HCT116 (cell line): ENCODE data around the gene BICD2. TPM values are rescaled to one million over a fixed set of nuclear protein-coding genes. Genes with fewer than 3 reads are reported as not detected.

ENCODE experiments used
- ATAC-seq: fragments of 200-7000 bp; cut with Tn5 transposase; 2 replicates; pipeline ENCODE4 v1.9.1; 2020; ENCODE audit warnings: mild to moderate bottlenecking, moderate library complexity
- BruUV-seq: library from RNA; stranded (reverse); fragments of 400-500 nt; replicated peaks from 2 replicates; lab custom pipeline; 2021; lab: Mats Ljungman, UMichigan
- CTCF ChIA-PET: fragments of 300-600 bp; sonication (Branson Sonifier 250); formaldehyde crosslinking; loops from one replicate; lab custom pipeline; 2021; ENCODE audit warnings: antibody characterized with exemption; lab: Charles Lee
- POLR2A ChIA-PET: fragments of 300-600, 350-600 bp; sonication (Branson Sonifier 250); formaldehyde crosslinking; loops from one replicate; lab custom pipeline; 2021; ENCODE audit warnings: antibody characterized with exemption; lab: Charles Lee
- RAD21 ChIA-PET, 2 experiments: fragments of 300-600 bp; sonication (Branson Sonifier 250); formaldehyde crosslinking; loops; one replicate each; lab custom pipeline; 2023; ENCODE audit warnings: low total read pairs in 2 of 2; ENCODE audit not compliant: uncharacterized antibody in 2 of 2, unreplicated experiment in 2 of 2, low non-redundant PET in 1 of 2; lab: Charles Lee
- DNase-seq: peaks from one replicate; pipeline ENCODE4 v3.0.0-alpha.2; 2010; ENCODE audit warnings: low read depth, low spot score
- H2AFZ ChIP-seq: fragments of 200-600 bp; shearing (Covaris generic), sonication (generic); 2 replicates; pipeline ENCODE4 v1.6.1; 2017; ENCODE audit warnings: low read depth, mixed run types, mixed read lengths, antibody characterized with exemption, low read length; ENCODE audit not compliant: poor library complexity, severe bottlenecking
- H3K27ac ChIP-seq: 2 replicates; pipeline ENCODE4 v1.5.1; 2012; ENCODE audit warnings: low read depth, low read length
- H3K27me3 ChIP-seq: fragments of 200-600 bp; sonication (generic); 2 replicates; pipeline ENCODE4 v1.6.1; 2016; ENCODE audit warnings: mixed run types, low read length, mixed read lengths; ENCODE audit not compliant: insufficient read depth
- H3K36me3 ChIP-seq, 2 experiments: fragments of 200-500 bp in 1 of 2; fragments of 200-600 bp in 1 of 2; sonication (Bioruptor generic) in 1 of 2; sonication (generic) in 1 of 2; 2 replicates each; pipeline versions ENCODE4 v1.5.1 to v1.6.1; 2014 to 2016; ENCODE audit warnings: low read length in 2 of 2, inconsistent platforms in 1 of 2, mixed read lengths in 1 of 2, mixed run types in 1 of 2; ENCODE audit not compliant: insufficient read depth in 2 of 2, control insufficient read depth in 1 of 2
- H3K4me1 ChIP-seq, 2 experiments: fragments of 200-600 bp in 1 of 2; sonication (generic) in 1 of 2; 2 replicates each; pipeline versions ENCODE4 v1.5.1 to v1.6.1; 2012 to 2017; ENCODE audit warnings: low read length in 2 of 2, inconsistent platforms in 1 of 2, mild to moderate bottlenecking in 1 of 2, mixed read lengths in 1 of 2, mixed run types in 1 of 2, moderate library complexity in 1 of 2; ENCODE audit not compliant: insufficient read depth in 2 of 2, control insufficient read depth in 1 of 2
- H3K4me2 ChIP-seq: fragments of 200-600 bp; sonication (generic); 2 replicates; pipeline ENCODE4 v1.6.1; 2017; ENCODE audit warnings: mixed run types, low read length, mixed read lengths
- H3K4me3 ChIP-seq, 2 experiments: fragments of 200-600 bp in 1 of 2; sonication (generic) in 1 of 2; replicated peaks in 1 of 2; 2 replicates each; pipeline ENCODE4 v1.5.1; 2011 to 2016; ENCODE audit warnings: low read length in 2 of 2, control low read depth in 1 of 2, low read depth in 1 of 2, mild to moderate bottlenecking in 1 of 2, mixed read lengths in 1 of 2, mixed run types in 1 of 2
- H3K79me2 ChIP-seq: fragments of 200-600 bp; sonication (generic); 2 replicates; pipeline ENCODE4 v1.6.1; 2017; ENCODE audit warnings: mild to moderate bottlenecking, mixed run types, low read length, moderate library complexity, mixed read lengths; ENCODE audit not compliant: insufficient read depth
- H3K9ac ChIP-seq: fragments of 200-600 bp; sonication (generic); 2 replicates; pipeline ENCODE4 v1.6.1; 2016; ENCODE audit warnings: low read length, mixed read lengths
- H3K9me2 ChIP-seq: fragments of 200-600 bp; sonication (generic), shearing (Covaris generic); 2 replicates; pipeline ENCODE4 v1.6.1; 2017; ENCODE audit warnings: mixed run types, mild to moderate bottlenecking, moderate library complexity; ENCODE audit not compliant: insufficient read depth
- H3K9me3 ChIP-seq, 2 experiments: fragments of 200-500 bp in 1 of 2; fragments of 200-600 bp in 1 of 2; sonication (Bioruptor generic) in 1 of 2; sonication (generic) in 1 of 2; 2 replicates each; pipeline ENCODE4 v1.6.1; 2014 to 2017; ENCODE audit warnings: low read length in 2 of 2, mixed read lengths in 2 of 2, inconsistent platforms in 1 of 2, low read depth in 1 of 2, mild to moderate bottlenecking in 1 of 2, mixed run types in 1 of 2, moderate library complexity in 1 of 2; ENCODE audit not compliant: control insufficient read depth in 1 of 2, insufficient read depth in 1 of 2
- H4K20me1 ChIP-seq: fragments of 200-600 bp; sonication (generic), shearing (Covaris generic); 2 replicates; pipeline ENCODE4 v1.6.1; 2017; ENCODE audit warnings: mixed run types, mild to moderate bottlenecking, moderate library complexity; ENCODE audit not compliant: insufficient read depth
- ATF3 ChIP-seq: IDR thresholded peaks from 2 replicates; pipeline ENCODE4 v1.6.1; 2012
- CEBPB ChIP-seq: IDR thresholded peaks from 2 replicates; pipeline ENCODE4 v1.6.1; 2012; ENCODE audit warnings: low read depth
- CTCF ChIP-seq, 3 experiments: fragments of 200-600 bp in 1 of 3; sonication (generic) in 1 of 3; IDR thresholded peaks in 2 of 3; conservative IDR thresholded peaks in 1 of 3; 2 replicates each; pipeline ENCODE4 v1.5.1; 2012 to 2017; ENCODE audit warnings: low read depth in 2 of 3, low read length in 2 of 3, antibody characterized with exemption in 1 of 3, borderline replicate concordance in 1 of 3, control low read depth in 1 of 3, mild to moderate bottlenecking in 1 of 3, mixed read lengths in 1 of 3, mixed run types in 1 of 3, moderate library complexity in 1 of 3; ENCODE audit not compliant: insufficient read depth in 1 of 3
- ELF1 ChIP-seq: IDR thresholded peaks from 2 replicates; pipeline ENCODE4 v1.6.1; 2012; ENCODE audit warnings: low read depth, borderline replicate concordance
- EZH2 ChIP-seq: fragments of 200-600 bp; sonication (generic); IDR thresholded peaks from 2 replicates; pipeline ENCODE4 v1.6.1; 2017; ENCODE audit warnings: antibody characterized with exemption, mixed run types
- POLR2AphosphoS5 ChIP-seq: IDR thresholded peaks from 2 replicates; pipeline ENCODE4 v1.6.1; 2011; ENCODE audit warnings: mild to moderate bottlenecking, low read depth, low read length, moderate library complexity
- REST ChIP-seq: IDR thresholded peaks from 2 replicates; pipeline ENCODE4 v1.6.1; 2012; ENCODE audit warnings: low read depth
- SP1 ChIP-seq: IDR thresholded peaks from 2 replicates; pipeline ENCODE4 v1.6.1; 2012; ENCODE audit warnings: low read depth
- YY1 ChIP-seq: IDR thresholded peaks from 2 replicates; pipeline ENCODE4 v1.6.1; 2011; ENCODE audit warnings: low read length, low read depth, moderate library complexity, mild to moderate bottlenecking; ENCODE audit not compliant: insufficient replicate concordance; ENCODE audit errors: extremely low read depth
- ZBTB33 ChIP-seq: IDR thresholded peaks from 2 replicates; pipeline ENCODE4 v1.6.1; 2011; ENCODE audit warnings: mild to moderate bottlenecking, low read length, moderate library complexity; ENCODE audit not compliant: insufficient replicate concordance; ENCODE audit errors: extremely low read depth
- intact Hi-C: fragments of 100-400 bp; cut with micrococcal nuclease; formaldehyde crosslinking; loops from 2 replicates; pipeline ENCODE4 v1.10.0; 2022
- total RNA-seq: library from RNA; stranded (reverse); gene quantifications from one replicate; pipeline ENCODE4 v1.2.1, GENCODE V29; 2021; ENCODE audit not compliant: unreplicated experiment

Gene BICD2
- total RNA-seq, 1 experiment from 2014 or later = 23.4 TPM

- intact Hi-C loops = no loop called here
- CTCF ChIA-PET = no interaction called here
- no peak for ATAC-seq
Measured at GRCh38 chr9:92762781-92763708, 1.6 kb downstream of the BICD2 start.

More at GRCh38 chr9:92762781-92763708, 1.6 kb downstream of the BICD2 start:
- Histone ChIP-seq H3K9me2 (no peaks in the 10 kb centered on the region), H3K4me1 (peaks cover 4 to 19% of the 10 kb centered on the region in 2 experiments; a peak in 3 of 4 replicates), H3K27ac (peak overlapping the region; percentile 31; the same call in 1 of the 2 replicates), H3K9me3 (no peaks in the 10 kb centered on the region)
- TSS peak; percentile 35 for BruUV-seq
- TF ChIP-seq YY1 (no peak), POLR2AphosphoS5 (no peak), EZH2 (no peak), ELF1 (no peak), ZBTB33 (no peak), ATF3 (no peak), CTCF (IDR thresholded peaks at IDR 0.05 in 2 of 3, conservative IDR thresholded peaks at IDR 0.05 in 1 of 3; ENCODE audit: borderline replicate concordance in 1 of 3, insufficient read depth in 1 of 3, low read depth in 2 of 3, low read length in 2 of 3) (no peak), CEBPB (no peak), REST (no peak), SP1 (no peak)
- TF ChIP-seq, all 23 proteins: peak for 0
- DNase-seq = no peak
- Histone ChIP-seq H3K79me2 (peaks cover 60% of the 10 kb centered on the region), H2AFZ (no peak overlapping the region), H3K9ac (peak overlapping the region; percentile 82), H3K36me3 (no peaks in the 10 kb centered on the region; a peak in 1 of 4 replicates), H3K27me3 (no peaks in the 10 kb centered on the region), H3K4me2 (peak overlapping the region; percentile 95), H3K4me3 (peak overlapping the region; percentile 87 to 93), H4K20me1 (peaks cover 3% of the 10 kb centered on the region; the same call in 1 of the 2 replicates)
- RAD21 ChIA-PET = no interaction called here
- POLR2A ChIA-PET = no interaction called here
